ENCODE results near the gene SPACDR. TPM values are rescaled to one million over a fixed set of nuclear protein-coding genes. Genes with fewer than 3 reads are reported as not detected.

The SPACDR gene
- total RNA-seq, 1 donor from 2014 or later, result 1.7 TPM

GRCh38 chr7:100425347-100425746 lies 38.7 kb downstream of the SPACDR start:
- DNase-seq (no peak), ATAC-seq (no peak)
- Histone ChIP-seq H3K36me3 (no peaks in the 10 kb centered on the region), H3K27ac (no peak overlapping the region), H3K4me1 (peaks cover 6% of the 10 kb centered on the region), H3K9me3 (no peaks in the 10 kb centered on the region), H3K4me3 (no peak overlapping the region), H3K27me3 (ENCODE audit: low read depth) (no peaks in the 10 kb centered on the region)
- TF ChIP-seq, protein P1, sequence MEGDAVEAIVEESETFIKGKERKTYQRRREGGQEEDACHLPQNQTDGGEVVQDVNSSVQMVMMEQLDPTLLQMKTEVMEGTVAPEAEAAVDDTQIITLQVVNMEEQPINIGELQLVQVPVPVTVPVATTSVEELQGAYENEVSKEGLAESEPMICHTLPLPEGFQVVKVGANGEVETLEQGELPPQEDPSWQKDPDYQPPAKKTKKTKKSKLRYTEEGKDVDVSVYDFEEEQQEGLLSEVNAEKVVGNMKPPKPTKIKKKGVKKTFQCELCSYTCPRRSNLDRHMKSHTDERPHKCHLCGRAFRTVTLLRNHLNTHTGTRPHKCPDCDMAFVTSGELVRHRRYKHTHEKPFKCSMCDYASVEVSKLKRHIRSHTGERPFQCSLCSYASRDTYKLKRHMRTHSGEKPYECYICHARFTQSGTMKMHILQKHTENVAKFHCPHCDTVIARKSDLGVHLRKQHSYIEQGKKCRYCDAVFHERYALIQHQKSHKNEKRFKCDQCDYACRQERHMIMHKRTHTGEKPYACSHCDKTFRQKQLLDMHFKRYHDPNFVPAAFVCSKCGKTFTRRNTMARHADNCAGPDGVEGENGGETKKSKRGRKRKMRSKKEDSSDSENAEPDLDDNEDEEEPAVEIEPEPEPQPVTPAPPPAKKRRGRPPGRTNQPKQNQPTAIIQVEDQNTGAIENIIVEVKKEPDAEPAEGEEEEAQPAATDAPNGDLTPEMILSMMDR (IDR thresholded peaks at IDR 0.05), result no peak
- intact Hi-C loops (cut with DNase I), result no loop called here

DNA sequence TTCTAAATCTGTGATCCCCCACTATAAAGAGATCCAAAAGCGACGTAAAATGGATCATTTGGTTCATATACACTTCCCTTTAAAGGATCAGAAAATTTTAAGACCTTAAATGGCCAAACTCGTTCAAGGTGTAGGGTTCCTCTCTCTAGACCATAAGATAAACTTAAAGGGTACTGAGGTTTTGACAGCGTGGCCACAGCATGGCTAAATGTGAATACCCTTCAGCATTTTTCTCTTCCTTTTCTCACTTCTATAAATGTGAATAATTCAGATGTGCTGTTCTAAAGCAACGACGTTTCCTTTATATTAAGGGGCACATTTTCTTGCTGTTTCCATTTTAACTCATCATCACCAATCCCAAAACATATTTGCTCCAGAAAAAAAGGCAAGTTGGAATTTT lies 40.7 kb downstream of the SPACDR start:
- ATAC-seq (no peak), DNase-seq (no peak)
- H3K9me3 ChIP-seq, result no peaks in the 10 kb centered on the region
- H3K4me1 ChIP-seq, result peaks cover 6% of the 10 kb centered on the region
- no peaks in the 10 kb centered on the region for H3K36me3 ChIP-seq
- H3K4me3 ChIP-seq, result no peak overlapping the region
- TF ChIP-seq, protein P1 (IDR thresholded peaks at IDR 0.05), result no peak
- no peaks in the 10 kb centered on the region for H3K27me3 ChIP-seq (ENCODE audit: low read depth)
- H3K27ac ChIP-seq, result no peak overlapping the region
- intact Hi-C loops (cut with DNase I), result no loop called here

- ATAC-seq (no peak), DNase-seq (no peak)
- Histone ChIP-seq H3K36me3 (no peaks in the 10 kb centered on the region), H3K27ac (no peak overlapping the region), H3K4me1 (no peaks in the 10 kb centered on the region), H3K4me3 (no peak overlapping the region), H3K9me3 (no peaks in the 10 kb centered on the region), H3K27me3 (ENCODE audit: low read depth) (no peaks in the 10 kb centered on the region)
- intact Hi-C loops (cut with DNase I), result no loop called here
- TF ChIP-seq, protein P1 (IDR thresholded peaks at IDR 0.05), result no peak
These were observed 44.3 kb downstream of the SPACDR start for GRCh38 chr7:100419660-100420226.

DNA sequence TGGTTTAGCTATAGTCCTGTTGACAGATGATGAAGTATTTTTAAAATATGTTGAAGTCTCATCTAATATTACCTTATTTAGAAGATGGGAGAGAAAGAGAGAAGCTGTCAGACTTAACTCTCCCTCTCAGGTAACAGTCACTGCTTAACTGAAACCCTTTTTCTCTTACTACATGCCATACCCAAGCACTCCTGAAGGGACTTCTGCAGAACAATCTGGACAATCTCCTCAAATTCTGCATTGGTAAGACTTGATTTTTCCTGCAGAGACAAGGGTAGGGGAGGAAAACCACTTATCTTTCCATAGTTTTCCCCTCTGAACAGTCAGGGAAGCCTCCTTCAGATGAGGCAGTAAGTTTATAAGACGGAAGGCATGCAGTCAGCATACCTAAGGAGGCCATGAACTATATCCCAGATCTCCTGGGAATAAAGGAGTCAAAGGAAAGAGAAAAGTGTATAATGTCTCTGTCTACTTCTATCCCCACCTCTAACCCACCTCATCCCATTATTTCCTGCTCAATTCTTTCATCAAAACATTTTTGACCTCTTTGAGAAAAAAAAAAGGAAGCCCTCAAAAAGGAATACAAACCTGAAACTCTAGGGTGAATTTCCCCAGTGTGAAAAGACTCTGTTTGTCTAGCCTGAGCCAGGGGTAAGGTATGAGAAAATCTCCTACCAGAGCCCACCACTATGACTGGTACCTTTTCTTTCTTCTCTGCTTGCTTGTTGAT lies 45.0 kb downstream of the SPACDR start:
- no peak overlapping the region for H3K4me3 ChIP-seq
- intact Hi-C loops (cut with DNase I), result no loop called here
- H3K27me3 ChIP-seq (ENCODE audit: low read depth), result no peaks in the 10 kb centered on the region
- no peaks in the 10 kb centered on the region for H3K9me3 ChIP-seq
- no peaks in the 10 kb centered on the region for H3K4me1 ChIP-seq
- H3K27ac ChIP-seq, result no peak overlapping the region
- no peak for ATAC-seq
- TF ChIP-seq, protein P1 (IDR thresholded peaks at IDR 0.05), result no peak
- H3K36me3 ChIP-seq, result no peaks in the 10 kb centered on the region
- DNase-seq, result no peak

- Histone ChIP-seq H3K27ac (no peak overlapping the region), H3K9me3 (no peaks in the 10 kb centered on the region), H3K4me3 (no peak overlapping the region), H3K36me3 (no peaks in the 10 kb centered on the region), H3K4me1 (no peaks in the 10 kb centered on the region), H3K27me3 (ENCODE audit: low read depth) (no peaks in the 10 kb centered on the region)
- intact Hi-C loops (cut with DNase I), result no loop called here
- TF ChIP-seq, protein P1 (IDR thresholded peaks at IDR 0.05), result no peak
- ATAC-seq (no peak), DNase-seq (no peak)
These were observed 48.6 kb downstream of the SPACDR start for GRCh38 chr7:100415448-100415847.

Measured in lower lobe of right lung (tissue), 2 donors.